ENCODE data around the gene SLC2A13.

SLC2A13 gene

DNA sequence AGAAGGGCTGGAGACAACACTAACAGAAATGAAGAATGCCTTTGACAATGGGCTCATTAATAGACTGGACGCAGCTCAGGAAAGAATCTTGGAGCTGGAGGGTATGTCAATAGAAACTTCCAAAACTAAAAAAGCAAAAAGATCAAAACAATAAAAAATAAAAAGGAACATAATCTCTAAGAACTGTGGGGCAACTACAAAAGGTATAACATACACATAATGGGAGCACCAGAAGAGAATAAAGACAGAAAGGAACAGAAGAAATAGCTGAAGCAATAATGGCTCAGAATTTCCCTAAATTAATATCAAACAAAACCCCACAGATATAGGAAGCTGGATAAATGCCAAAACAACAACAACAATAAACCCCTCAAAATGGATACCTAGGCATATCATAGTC is 362.2 kb downstream of the SLC2A13 start:
- DNase-seq (ENCODE audit: low read depth): no peak
- TF ChIP-seq CTCF (IDR thresholded peaks at IDR 0.05; ENCODE audit: low read depth, low read length, missing control alignments): no peak

GRCh38 chr12:39736406-39736805 is 369.5 kb downstream of the SLC2A13 start:
- no peak for TF ChIP-seq CTCF (IDR thresholded peaks at IDR 0.05; ENCODE audit: low read depth, low read length, missing control alignments)
- H3K4me3 ChIP-seq (ENCODE audit: low read depth, low read length): no peak overlapping the region
- DNase-seq (ENCODE audit: low read depth): no peak

More for the DNA sequence above, 362.2 kb downstream of the SLC2A13 start:
- no peak overlapping the region for H3K4me3 ChIP-seq (ENCODE audit: low read depth, low read length)

GRCh38 chr12:39723831-39724230 is 382.1 kb downstream of the SLC2A13 start:
- TF ChIP-seq CTCF (IDR thresholded peaks at IDR 0.05; ENCODE audit: low read depth, low read length, missing control alignments): no peak
- no peak overlapping the region for H3K4me3 ChIP-seq (ENCODE audit: low read depth, low read length)
- no peak for DNase-seq (ENCODE audit: low read depth)

GRCh38 chr12:39722504-39722903 is 383.4 kb downstream of the SLC2A13 start:
- no peak overlapping the region for H3K4me3 ChIP-seq (ENCODE audit: low read depth, low read length)
- TF ChIP-seq CTCF (IDR thresholded peaks at IDR 0.05; ENCODE audit: low read depth, low read length, missing control alignments): no peak
- no peak for DNase-seq (ENCODE audit: low read depth)

GRCh38 chr12:39713552-39713951 is 392.3 kb downstream of the SLC2A13 start:
- DNase-seq (ENCODE audit: low read depth): no peak
- no peak overlapping the region for H3K4me3 ChIP-seq (ENCODE audit: low read depth, low read length)
- no peak for TF ChIP-seq CTCF (IDR thresholded peaks at IDR 0.05; ENCODE audit: low read depth, low read length, missing control alignments)

DNA sequence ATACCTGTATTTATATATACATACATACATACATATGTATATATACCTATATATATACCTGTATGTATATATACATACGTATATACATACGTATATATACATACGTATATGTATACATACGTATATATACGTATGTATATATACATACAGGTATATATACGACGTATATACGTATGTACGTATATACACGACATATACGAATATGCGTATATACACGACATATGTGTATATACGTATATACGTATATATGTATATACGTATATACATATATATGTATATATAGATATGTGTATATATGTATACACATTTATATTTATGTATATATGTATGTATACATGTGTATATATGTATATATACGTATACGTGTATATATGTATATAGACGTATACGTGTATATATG is 393.5 kb downstream of the SLC2A13 start:
- H3K4me3 ChIP-seq (ENCODE audit: low read depth, low read length): no peak overlapping the region
- no peak for TF ChIP-seq CTCF (IDR thresholded peaks at IDR 0.05; ENCODE audit: low read depth, low read length, missing control alignments)
- DNase-seq (ENCODE audit: low read depth): no peak
